HG02938 (cell line): ENCODE data around the gene CTDSP2.
A peak's percentile ranks its signal among the peaks of the same experiment; 100 is the strongest.
"Not testable (repeated sequence)": the region's sequence is repeated elsewhere in the genome, so short reads cannot be mapped to it uniquely, and the experiment has no call there.

Experiments used
- ATAC-seq: cut with Tn5 transposase; IDR thresholded peaks from one replicate; pipeline ENCODE4 v1.9.1; 2021; ENCODE audit warnings: mild to moderate bottlenecking, moderate library complexity; ENCODE audit not compliant: unreplicated experiment

The CTDSP2 gene

GRCh38 chr12:57882575-57882974 lies 36.0 kb upstream of the CTDSP2 start:
- no peak for ATAC-seq

DNA sequence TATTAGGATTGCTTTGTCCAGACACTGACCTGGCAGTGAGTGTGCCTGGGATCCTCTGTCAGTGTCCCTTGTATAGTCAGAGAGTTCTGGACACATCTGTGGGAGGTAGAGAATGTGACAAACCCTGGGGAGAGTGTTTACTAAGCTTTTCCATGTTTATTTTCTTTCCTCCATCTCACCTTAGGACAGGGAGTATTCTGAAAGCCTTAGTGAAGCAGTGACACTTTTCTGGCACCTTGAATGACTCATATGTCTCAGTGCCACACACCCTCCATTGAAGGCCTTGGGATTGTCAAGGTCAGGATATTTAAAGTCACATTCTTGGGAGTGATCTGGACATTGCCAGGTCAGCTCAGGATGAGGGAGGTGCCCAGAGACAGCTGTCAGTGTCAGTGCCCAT lies 34.9 kb upstream of the CTDSP2 start:
- no peak for ATAC-seq

- ATAC-seq = not testable (repeated sequence)
These were observed 34.5 kb upstream of the CTDSP2 start for GRCh38 chr12:57881035-57881434.

- no peak for ATAC-seq
These were observed 31.3 kb upstream of the CTDSP2 start for GRCh38 chr12:57877876-57878275.

DNA sequence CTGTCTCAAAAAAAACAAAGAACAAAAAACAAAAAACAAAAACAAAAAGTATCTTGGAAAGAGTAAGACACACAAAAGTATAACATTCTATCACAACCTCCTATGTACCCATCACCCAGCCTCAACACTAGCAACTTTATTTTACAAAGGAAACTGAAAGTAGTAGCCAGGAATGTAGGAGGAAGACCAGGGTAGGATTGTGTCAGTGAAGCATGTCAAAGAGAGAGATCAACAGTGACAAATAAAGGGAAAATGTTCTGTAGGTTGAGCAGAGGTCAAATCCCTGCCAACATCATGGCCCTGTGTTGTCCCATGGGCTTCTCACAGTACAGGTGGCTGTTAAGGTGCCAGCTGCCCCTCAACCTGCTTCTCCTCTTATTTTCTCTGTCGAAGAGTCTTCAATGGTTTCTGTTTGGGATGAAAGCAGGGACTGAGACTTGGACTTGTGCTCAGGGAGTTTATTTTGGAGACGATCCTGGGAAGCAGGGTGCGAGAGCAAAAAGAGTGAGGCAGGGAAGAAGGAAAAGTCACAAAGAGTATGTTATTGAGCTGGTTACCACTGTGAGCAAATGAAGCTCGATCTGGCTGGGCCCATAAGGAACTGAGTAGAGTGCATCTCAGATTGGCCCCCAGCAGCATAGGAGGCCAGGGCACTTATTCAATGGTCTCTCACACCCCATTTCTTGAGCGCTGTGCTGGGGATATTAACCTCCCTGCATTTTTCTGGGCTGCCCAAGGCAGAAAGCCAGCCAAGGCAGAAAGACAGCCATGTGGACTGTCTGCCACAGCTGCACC lies 29.4 kb upstream of the CTDSP2 start:
- no peak for ATAC-seq

- no peak for ATAC-seq
These were observed 27.9 kb upstream of the CTDSP2 start for GRCh38 chr12:57874166-57875108.

- no peak for ATAC-seq
These were observed 25.8 kb upstream of the CTDSP2 start for GRCh38 chr12:57872362-57872761.

GRCh38 chr12:57869927-57870318 lies 23.4 kb upstream of the CTDSP2 start:
- no peak for ATAC-seq

- ATAC-seq = no peak
These were observed 22.9 kb upstream of the CTDSP2 start for GRCh38 chr12:57869298-57869926.

GRCh38 chr12:57868851-57869268 lies 22.3 kb upstream of the CTDSP2 start:
- ATAC-seq = no peak

- no peak for ATAC-seq
These were observed 21.7 kb upstream of the CTDSP2 start for GRCh38 chr12:57868221-57868620.

GRCh38 chr12:57866308-57867019 lies 19.9 kb upstream of the CTDSP2 start:
- ATAC-seq = no peak

- peak; percentile 47 for ATAC-seq
These were observed 18.7 kb upstream of the CTDSP2 start for GRCh38 chr12:57865084-57865751.

- no peak for ATAC-seq
These were observed 18.0 kb upstream of the CTDSP2 start for GRCh38 chr12:57864442-57865083.

GRCh38 chr12:57863676-57864075 lies 17.1 kb upstream of the CTDSP2 start:
- no peak for ATAC-seq

GRCh38 chr12:57861967-57862366 lies 15.4 kb upstream of the CTDSP2 start:
- ATAC-seq = no peak

- not testable (repeated sequence) for ATAC-seq
These were observed 14.4 kb upstream of the CTDSP2 start for GRCh38 chr12:57860883-57861282.

DNA sequence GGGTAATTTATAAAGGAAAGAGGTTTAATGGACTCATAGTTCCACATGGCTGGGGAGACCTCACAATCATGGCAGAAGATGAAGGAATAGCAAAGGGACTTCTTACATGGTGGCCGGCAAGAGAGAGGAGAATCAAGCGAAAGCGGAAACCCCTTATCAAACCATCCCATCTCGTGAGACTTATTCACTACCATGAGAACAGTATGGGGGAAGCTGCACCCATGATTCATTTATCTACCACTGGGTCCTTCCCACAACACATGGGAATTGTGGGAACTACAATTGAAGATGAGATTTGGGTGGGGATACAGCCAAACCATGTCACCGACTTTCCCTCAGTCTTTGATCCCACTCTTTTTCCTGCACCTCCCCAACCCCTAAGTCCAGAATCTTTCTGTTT lies 12.6 kb upstream of the CTDSP2 start:
- ATAC-seq = no peak

DNA sequence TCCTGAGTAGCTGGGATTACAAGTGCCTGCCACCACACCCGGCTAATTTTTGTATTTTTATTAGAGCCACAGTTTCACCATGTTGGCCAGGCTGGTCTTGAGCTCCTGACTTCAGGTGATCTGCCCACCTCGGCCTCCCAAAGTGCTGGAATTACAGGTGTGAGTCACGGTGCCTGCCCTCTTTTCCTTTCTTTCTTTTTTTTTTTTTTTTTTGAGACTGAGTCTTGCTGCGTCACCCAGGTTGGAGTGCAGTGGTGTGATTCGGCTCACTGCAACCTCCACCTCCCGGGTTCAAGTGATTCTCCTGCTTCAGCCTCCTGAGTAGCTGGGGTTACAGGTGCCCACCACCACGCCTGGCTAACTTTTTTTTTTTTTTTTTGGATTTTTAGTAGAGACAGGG lies 11.6 kb upstream of the CTDSP2 start:
- not testable (repeated sequence) for ATAC-seq

DNA sequence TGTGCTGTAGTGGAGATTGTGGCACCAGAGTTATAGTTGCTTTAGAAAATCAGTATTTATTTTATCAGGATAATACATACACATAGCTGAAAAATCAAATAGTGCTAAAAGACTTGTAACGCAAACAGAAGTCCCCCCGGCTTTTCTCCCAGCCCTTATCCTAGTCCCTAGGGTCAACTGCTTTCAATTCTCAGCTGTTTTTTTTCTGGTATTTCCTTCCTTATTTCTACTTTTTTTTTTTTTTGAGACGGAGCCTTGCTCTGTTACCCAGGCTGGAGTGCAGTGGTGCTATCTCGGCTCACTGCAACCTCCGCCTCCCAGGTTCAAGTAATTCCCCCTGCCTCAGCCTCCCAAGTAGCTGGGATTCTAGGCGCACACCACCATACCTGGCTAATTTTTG lies 8.4 kb upstream of the CTDSP2 start:
- ATAC-seq = no peak
